Neural cell (in vitro differentiated cells): ENCODE results near the gene SLC44A2. TPM values are rescaled to one million over a fixed set of nuclear protein-coding genes. Genes with fewer than 3 reads are reported as not detected.

ENCODE experiments used
- H2AFZ ChIP-seq: fragments of 200-600, 300-800 bp; sonication (generic), shearing (Covaris generic); 2 replicates; pipeline ENCODE4 v1.6.0; 2014; ENCODE audit warnings: low read depth, mild to moderate bottlenecking, antibody characterized with exemption, low read length, moderate library complexity
- H3F3A ChIP-seq: fragments of 200-600 bp; shearing (Covaris generic); 2 replicates; pipeline ENCODE4 v1.6.1; 2016; ENCODE audit warnings: mild to moderate bottlenecking, moderate library complexity, mixed read lengths, antibody characterized with exemption, low read length; ENCODE audit not compliant: insufficient read depth, poor library complexity, severe bottlenecking
- H3K27ac ChIP-seq: fragments of 200-600, 300-800 bp; sonication (generic), shearing (Covaris generic); 2 replicates; pipeline ENCODE4 v1.5.1; 2014; ENCODE audit warnings: mild to moderate bottlenecking, low read length, moderate library complexity
- H3K27me3 ChIP-seq: fragments of 300-800, 200-600 bp; sonication (generic), shearing (Covaris generic); 2 replicates; pipeline ENCODE4 v1.6.0; 2014; ENCODE audit warnings: mild to moderate bottlenecking, low read depth, low read length, moderate library complexity; ENCODE audit not compliant: insufficient read depth
- H3K36me3 ChIP-seq: fragments of 300-800, 200-600 bp; sonication (generic), shearing (Covaris generic); 2 replicates; pipeline ENCODE4 v1.5.1; 2014; ENCODE audit warnings: mild to moderate bottlenecking, antibody characterized with exemption, low read length, moderate library complexity; ENCODE audit not compliant: insufficient read depth
- H3K4me2 ChIP-seq: fragments of 300-800, 200-600 bp; sonication (generic), shearing (Covaris generic); 2 replicates; pipeline ENCODE4 v1.6.0; 2014; ENCODE audit warnings: mild to moderate bottlenecking, low read length
- H3K4me3 ChIP-seq: fragments of 300-800, 200-600 bp; sonication (generic), shearing (Covaris generic); 2 replicates; pipeline ENCODE4 v1.5.1; 2014; ENCODE audit warnings: mild to moderate bottlenecking, low read length, moderate library complexity
- H3K79me2 ChIP-seq: fragments of 200-600 bp; shearing (Covaris generic); replicated peaks from 2 replicates; pipeline ENCODE4 v1.6.0; 2014; ENCODE audit warnings: mild to moderate bottlenecking, low read length, moderate library complexity; ENCODE audit not compliant: insufficient read depth
- H3K9ac ChIP-seq: fragments of 300-800, 200-600 bp; sonication (generic), shearing (Covaris generic); 2 replicates; pipeline ENCODE4 v1.6.1; 2016; ENCODE audit warnings: mild to moderate bottlenecking, low read length, mixed read lengths
- H3K9me2 ChIP-seq: fragments of 200-600 bp; shearing (Covaris generic); 2 replicates; pipeline ENCODE4 v1.6.1; 2016; ENCODE audit warnings: mild to moderate bottlenecking, low read length, mixed read lengths; ENCODE audit not compliant: insufficient read depth
- H3K9me3 ChIP-seq: fragments of 200-600, 300-800 bp; sonication (generic), shearing (Covaris generic); 2 replicates; pipeline ENCODE4 v1.6.1; 2016; ENCODE audit warnings: mild to moderate bottlenecking, mixed run types, low read length, moderate library complexity, mixed read lengths
- H4K20me1 ChIP-seq: fragments of 200-600 bp; shearing (Covaris generic); 2 replicates; pipeline ENCODE4 v1.6.1; 2016; ENCODE audit warnings: mild to moderate bottlenecking, mixed run types; ENCODE audit not compliant: insufficient read depth
- CTCF ChIP-seq: fragments of 450-650 bp; IDR thresholded peaks from 2 replicates; pipeline ENCODE4 v1.5.1; 2014; ENCODE audit warnings: antibody characterized with exemption, mild to moderate bottlenecking, moderate library complexity; ENCODE audit not compliant: poor library complexity, severe bottlenecking
- EP300 ChIP-seq: fragments of 450-650 bp; conservative IDR thresholded peaks from 2 replicates; pipeline ENCODE4 v1.6.1; 2014; ENCODE audit warnings: antibody characterized with exemption, mild to moderate bottlenecking, moderate library complexity; ENCODE audit not compliant: poor library complexity, severe bottlenecking
- EZH2 ChIP-seq: fragments of 200-600, 300-800 bp; shearing (Covaris generic), sonication (generic); IDR thresholded peaks from 2 replicates; pipeline ENCODE4 v1.6.1; 2014; ENCODE audit warnings: antibody characterized with exemption, low read length, borderline replicate concordance, mild to moderate bottlenecking; ENCODE audit not compliant: insufficient read depth, poor library complexity, severe bottlenecking
- MXI1 ChIP-seq: fragments of 450-650 bp; conservative IDR thresholded peaks from 2 replicates; pipeline ENCODE4 v1.6.1; 2014; ENCODE audit warnings: antibody characterized with exemption, mild to moderate bottlenecking; ENCODE audit not compliant: poor library complexity, severe bottlenecking
- POLR2AphosphoS5 ChIP-seq: IDR thresholded peaks from 2 replicates; pipeline ENCODE4 v1.6.1; 2012
- RAD21 ChIP-seq: fragments of 450-650 bp; conservative IDR thresholded peaks from 2 replicates; pipeline ENCODE4 v1.6.1; 2014; ENCODE audit warnings: antibody characterized with exemption, mild to moderate bottlenecking, moderate library complexity
- REST ChIP-seq: IDR thresholded peaks from 2 replicates; pipeline ENCODE4 v1.6.1; 2012; ENCODE audit warnings: borderline replicate concordance
- SMC3 ChIP-seq: fragments of 450-650 bp; conservative IDR thresholded peaks from 2 replicates; pipeline ENCODE4 v1.6.1; 2014; ENCODE audit warnings: antibody characterized with exemption, mild to moderate bottlenecking, moderate library complexity; ENCODE audit not compliant: poor library complexity
- TAF1 ChIP-seq: IDR thresholded peaks from 2 replicates; pipeline ENCODE4 v1.6.1; 2012; ENCODE audit warnings: low read depth
- polyA plus RNA-seq: library from polyadenylated mRNA; depleted of rRNA; stranded (reverse); fragments of >200 nt; gene quantifications from 2 replicates; pipeline ENCODE4 v1.2.3, GENCODE V29; 2014

The SLC44A2 gene
- polyA plus RNA-seq, 1 donor from 2014 or later: 50.0 TPM

- Histone ChIP-seq H3K9ac (no peak overlapping the region), H2AFZ (no peak overlapping the region), H3K4me2 (no peak overlapping the region), H3K36me3 (no peaks in the 10 kb centered on the region), H3K9me3 (no peaks in the 10 kb centered on the region), H3K9me2 (no peaks in the 10 kb centered on the region), H3K27ac (no peak overlapping the region), H3K4me3 (no peak overlapping the region), H3K79me2 (no peaks in the 10 kb centered on the region), H3K27me3 (peaks cover under 1% of the 10 kb centered on the region), H3F3A (no peaks in the 10 kb centered on the region), H4K20me1 (no peaks in the 10 kb centered on the region)
- no peak for TF ChIP-seq EZH2
- TF ChIP-seq MXI1: no peak
- TF ChIP-seq EP300: no peak
- no peak for TF ChIP-seq POLR2AphosphoS5
- no peak for TF ChIP-seq CTCF
- TF ChIP-seq TAF1: no peak
- TF ChIP-seq RAD21: no peak
- no peak for TF ChIP-seq SMC3
- TF ChIP-seq REST: no peak
These were observed 32.2 kb upstream of the SLC44A2 start for GRCh38 chr19:10593148-10593547.

- H3K27me3 ChIP-seq: no peaks in the 10 kb centered on the region
- H3K9me2 ChIP-seq: no peaks in the 10 kb centered on the region
- H3K36me3 ChIP-seq: no peaks in the 10 kb centered on the region
- no peak overlapping the region for H3K9ac ChIP-seq
- no peaks in the 10 kb centered on the region for H3F3A ChIP-seq
- H2AFZ ChIP-seq: no peak overlapping the region
- H3K9me3 ChIP-seq: no peaks in the 10 kb centered on the region
- no peaks in the 10 kb centered on the region for H4K20me1 ChIP-seq
- H3K27ac ChIP-seq: no peak overlapping the region
- TF ChIP-seq RAD21 (no peak), CTCF (no peak), REST (no peak), EP300 (no peak), TAF1 (no peak), SMC3 (no peak), MXI1 (no peak), POLR2AphosphoS5 (no peak), EZH2 (no peak)
- H3K79me2 ChIP-seq: no peaks in the 10 kb centered on the region
- H3K4me2 ChIP-seq: no peak overlapping the region
- no peak overlapping the region for H3K4me3 ChIP-seq
These were observed 31.3 kb upstream of the SLC44A2 start for GRCh38 chr19:10593820-10594637.
